SK-N-MC (cell line): ENCODE measurements around the gene IPMK.

Experiments
- EZH2 ChIP-seq: fragments of 200-600 bp; sonication (generic); IDR thresholded peaks from one replicate; pipeline ENCODE4 v1.6.1; 2017; ENCODE audit warnings: antibody characterized with exemption
- FOXP2 ChIP-seq: optimal IDR thresholded peaks from 2 replicates; pipeline ENCODE3; 2011; ENCODE audit warnings: mild to moderate bottlenecking, moderate library complexity; ENCODE audit not compliant: insufficient read depth; ENCODE audit errors: extremely low read length, control extremely low read depth
- POLR2AphosphoS5 ChIP-seq: IDR thresholded peaks from 2 replicates; pipeline ENCODE4 v1.6.1; 2012; ENCODE audit warnings: mild to moderate bottlenecking, low read depth, low read length, borderline replicate concordance

- TF ChIP-seq EZH2 (no peak), POLR2AphosphoS5 (no peak), FOXP2 (no peak)
These were observed 113.9 kb downstream of the IPMK start for GRCh38 chr10:58153751-58154150.
